ENCODE data around the gene P4HA2.

- TF ChIP-seq, protein P1, sequence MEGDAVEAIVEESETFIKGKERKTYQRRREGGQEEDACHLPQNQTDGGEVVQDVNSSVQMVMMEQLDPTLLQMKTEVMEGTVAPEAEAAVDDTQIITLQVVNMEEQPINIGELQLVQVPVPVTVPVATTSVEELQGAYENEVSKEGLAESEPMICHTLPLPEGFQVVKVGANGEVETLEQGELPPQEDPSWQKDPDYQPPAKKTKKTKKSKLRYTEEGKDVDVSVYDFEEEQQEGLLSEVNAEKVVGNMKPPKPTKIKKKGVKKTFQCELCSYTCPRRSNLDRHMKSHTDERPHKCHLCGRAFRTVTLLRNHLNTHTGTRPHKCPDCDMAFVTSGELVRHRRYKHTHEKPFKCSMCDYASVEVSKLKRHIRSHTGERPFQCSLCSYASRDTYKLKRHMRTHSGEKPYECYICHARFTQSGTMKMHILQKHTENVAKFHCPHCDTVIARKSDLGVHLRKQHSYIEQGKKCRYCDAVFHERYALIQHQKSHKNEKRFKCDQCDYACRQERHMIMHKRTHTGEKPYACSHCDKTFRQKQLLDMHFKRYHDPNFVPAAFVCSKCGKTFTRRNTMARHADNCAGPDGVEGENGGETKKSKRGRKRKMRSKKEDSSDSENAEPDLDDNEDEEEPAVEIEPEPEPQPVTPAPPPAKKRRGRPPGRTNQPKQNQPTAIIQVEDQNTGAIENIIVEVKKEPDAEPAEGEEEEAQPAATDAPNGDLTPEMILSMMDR (IDR thresholded peaks at IDR 0.05), result no peak
- peak; percentile 57 for TF ChIP-seq POLR2AphosphoS5 (IDR thresholded peaks at IDR 0.05)
These were observed 2.3 kb downstream of the P4HA2 start for GRCh38 chr5:132225165-132226032.
